ENCODE results near the gene KRT14. TPM values are rescaled to one million over a fixed set of nuclear protein-coding genes. Genes with fewer than 3 reads are reported as not detected.

The KRT14 gene
- total and polyA plus RNA-seq, 8 donors, result 0.35 to 2.0 (median 1.2) TPM; not detected in 1

GRCh38 chr17:41551365-41551764, 35.3 kb downstream of the KRT14 start:
- intact Hi-C loops (cut with DNase I), result loop anchor here in 1 of 2 donors (5.0 kb wide), 1 partner anchor 106 kb away; no protein-coding TSS in a partner anchor
- TF ChIP-seq CTCF (IDR thresholded peaks at IDR 0.05), result no peak
- DNase-seq, result no peak

GRCh38 chr17:41549596-41550039, 37.1 kb downstream of the KRT14 start:
- no peak for DNase-seq
- H3K27ac ChIP-seq, result no peak overlapping the region
- H3K4me3 ChIP-seq, result no peak overlapping the region
- ATAC-seq, result no peak
- H3K4me1 ChIP-seq, result peaks cover 16 to 22% of the 10 kb centered on the region in 2 donors
- H3K9me3 ChIP-seq, result peaks cover 0 to 6% of the 10 kb centered on the region in 2 donors
- H3K27me3 ChIP-seq, result peaks cover 0 to 17% of the 10 kb centered on the region in 2 donors
- TF ChIP-seq CTCF (IDR thresholded peaks at IDR 0.05), result no peak
- intact Hi-C loops (cut with DNase I), result loop anchor here in 1 of 2 donors (5.0 to 10.0 kb wide), 2 partner anchors 108 to 645 kb away; no protein-coding TSS in a partner anchor
- no peaks in the 10 kb centered on the region for H3K36me3 ChIP-seq

More at GRCh38 chr17:41551365-41551764, 35.3 kb downstream of the KRT14 start:
- peaks cover 0 to 17% of the 10 kb centered on the region in 2 donors for H3K27me3 ChIP-seq
- H3K36me3 ChIP-seq, result no peaks in the 10 kb centered on the region
- peaks cover 16 to 22% of the 10 kb centered on the region in 2 donors for H3K4me1 ChIP-seq
- H3K27ac ChIP-seq, result no peak overlapping the region
- no peak for ATAC-seq
- peaks cover 0 to 6% of the 10 kb centered on the region in 2 donors for H3K9me3 ChIP-seq
- H3K4me3 ChIP-seq, result no peak overlapping the region

GRCh38 chr17:41548844-41549595, 37.7 kb downstream of the KRT14 start:
- H3K4me1 ChIP-seq, result peaks cover 16 to 22% of the 10 kb centered on the region in 2 donors
- peaks cover 0 to 6% of the 10 kb centered on the region in 2 donors for H3K9me3 ChIP-seq
- intact Hi-C loops (cut with DNase I), result loop anchor here in 1 of 2 donors (10.0 kb wide), 1 partner anchor 644 kb away; no protein-coding TSS in a partner anchor
- DNase-seq (peak; percentile 66 to 97 (median 86)), ATAC-seq (peak; percentile 95)
- peak; percentile 74 to 88 for TF ChIP-seq CTCF (IDR thresholded peaks at IDR 0.05)
- H3K4me3 ChIP-seq, result peak overlapping the region in 1 of 2 donors; percentile 14
- peak overlapping the region; percentile 46 to 51 for H3K27ac ChIP-seq
- no peaks in the 10 kb centered on the region for H3K36me3 ChIP-seq
- H3K27me3 ChIP-seq, result peaks cover 0 to 17% of the 10 kb centered on the region in 2 donors

GRCh38 chr17:41547921-41548843, 38.5 kb downstream of the KRT14 start:
- H3K36me3 ChIP-seq, result no peaks in the 10 kb centered on the region
- peaks cover 16 to 22% of the 10 kb centered on the region in 2 donors for H3K4me1 ChIP-seq
- H3K4me3 ChIP-seq, result peak overlapping the region in 1 of 2 donors; percentile 14
- peak; percentile 64 for ATAC-seq
- H3K9me3 ChIP-seq, result peaks cover 0 to 6% of the 10 kb centered on the region in 2 donors
- peak in 2 of 4 donors; percentile 79 to 88 for DNase-seq
- intact Hi-C loops (cut with DNase I), result loop anchor here in 1 of 2 donors (10.0 kb wide), 1 partner anchor 643 kb away; no protein-coding TSS in a partner anchor
- peak overlapping the region; percentile 19 to 46 for H3K27ac ChIP-seq
- TF ChIP-seq CTCF (IDR thresholded peaks at IDR 0.05), result no peak
- H3K27me3 ChIP-seq, result peaks cover 0 to 20% of the 10 kb centered on the region in 2 donors
